Measurements from ENCODE around the gene TRAPPC3L. TPM values are rescaled to one million over a fixed set of nuclear protein-coding genes. Genes with fewer than 3 reads are reported as not detected.

Gene TRAPPC3L
- total and polyA plus RNA-seq, 2 of the 8 experiments (the other 6 are each of a cell fraction or from before 2014, with no cell fraction given): not detected

DNA sequence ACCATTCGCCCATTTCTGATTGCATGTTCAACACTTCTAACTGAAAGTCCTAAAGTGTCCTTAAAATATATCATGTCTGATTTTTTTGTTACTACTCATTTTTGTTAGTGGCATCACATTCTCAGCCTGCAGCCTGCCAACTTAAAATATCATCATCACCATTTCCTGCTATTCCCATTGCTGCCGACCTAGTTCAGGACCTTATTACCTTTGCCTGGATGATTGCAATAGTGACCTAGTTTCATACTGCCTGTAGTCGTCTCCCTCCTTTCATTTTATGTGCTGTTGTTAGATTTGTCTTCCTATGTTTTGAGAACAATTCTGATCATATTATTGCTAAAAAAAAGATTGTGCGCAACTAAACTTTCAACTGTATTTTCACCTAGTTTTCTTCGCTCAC lies 32.0 kb upstream of the TRAPPC3L start:
- Histone ChIP-seq H3K9ac (replicated peaks in 1 of 4; ENCODE audit: extremely low read depth in 1 of 4, low read depth in 3 of 4, low read length in 3 of 4) (no peak overlapping the region), H3K36me3 (ENCODE audit: control insufficient read depth in 2 of 4, insufficient read depth in 4 of 4, low read length in 3 of 4) (peaks cover 0 to 8% (median 0%) of the 10 kb centered on the region in 4 experiments; a peak in 2 of 8 replicates), H2BK5ac (ENCODE audit: low read depth, low read length) (no peak overlapping the region), H3K18ac (ENCODE audit: extremely low read depth, low read length) (no peak overlapping the region), H3K4ac (replicated peaks; ENCODE audit: insufficient read length, low read depth, low read length) (no peak overlapping the region), H4K8ac (ENCODE audit: extremely low read depth, insufficient read depth, low read length) (no peak overlapping the region), H2BK120ac (replicated peaks; ENCODE audit: low read depth, low read length) (no peak overlapping the region), H2BK15ac (ENCODE audit: low read length) (no peak overlapping the region), H2AFZ (ENCODE audit: low read length) (no peak overlapping the region), H4K91ac (replicated peaks; ENCODE audit: insufficient read length, low read length) (no peak overlapping the region), H3K79me2 (ENCODE audit: control insufficient read depth in 1 of 2, insufficient read depth in 2 of 2, low read length in 2 of 2) (peaks cover 5 to 41% of the 10 kb centered on the region in 2 experiments; a peak in 3 of 4 replicates), H2BK20ac (ENCODE audit: low read length) (no peak overlapping the region), H3K79me1 (ENCODE audit: low read depth, low read length) (peaks cover 2% of the 10 kb centered on the region), H3K27ac (ENCODE audit: low read depth, low read length) (no peak overlapping the region), H4K5ac (ENCODE audit: insufficient read length, low read depth, low read length) (no peak overlapping the region), H2AK5ac (ENCODE audit: low read depth, low read length) (no peak overlapping the region), H2BK12ac (ENCODE audit: low read depth, low read length) (no peak overlapping the region), H3K14ac (ENCODE audit: insufficient read length) (no peak overlapping the region), H4K20me1 (replicated peaks in 1 of 2; ENCODE audit: control insufficient read depth in 1 of 2, insufficient read depth in 2 of 2, low read length in 2 of 2) (peaks cover 0 to 4% of the 10 kb centered on the region in 2 experiments), H3K23me2 (ENCODE audit: low read depth, low read length) (no peaks in the 10 kb centered on the region), H3K4me2 (ENCODE audit: insufficient read depth in 1 of 2, low read depth in 2 of 2, low read length in 2 of 2) (no peak overlapping the region), H3K4me1 (replicated peaks in 1 of 4; ENCODE audit: control insufficient read depth in 3 of 4, insufficient read depth in 4 of 4, low read length in 3 of 4) (peaks cover 0 to 3% (median 1%) of the 10 kb centered on the region in 4 experiments; a peak in 3 of 7 replicates), H3K27me3 (replicated peaks in 1 of 4; ENCODE audit: control insufficient read depth in 3 of 4, extremely low read depth in 1 of 4, insufficient read depth in 3 of 4, low read length in 3 of 4) (no peaks in the 10 kb centered on the region), H3K56ac (replicated peaks; ENCODE audit: insufficient read length, low read depth, low read length) (no peak overlapping the region), H3K9me3 (ENCODE audit: insufficient read depth in 2 of 2, low read depth in 1 of 2, low read length in 1 of 2) (no peaks in the 10 kb centered on the region), H3K23ac (ENCODE audit: insufficient read length) (no peak overlapping the region), H3K4me3 (ENCODE audit: extremely low read depth in 1 of 4, insufficient read depth in 2 of 4, low read depth in 3 of 4, low read length in 4 of 4) (no peak overlapping the region)
- TF ChIP-seq EGR1 (IDR thresholded peaks at IDR 0.05; ENCODE audit: borderline replicate concordance, low read depth, low read length) (no peak), KDM1A (IDR thresholded peaks at IDR 0.05; ENCODE audit: borderline replicate concordance, low read length) (no peak), SP4 (IDR thresholded peaks at IDR 0.05; ENCODE audit: low read length) (no peak)
- no peak for FAIRE-seq
- no peak for DNase-seq (ENCODE audit: low read depth in 1 of 2, low spot score in 2 of 2)
- CTCF ChIA-PET (ENCODE audit: partially characterized antibody): interaction anchor here (1.2 to 2.7 kb wide), 4 partner anchors 14 to 309 kb away, joined by 3 to 8 read pairs (median 4); no protein-coding TSS in a partner anchor
- WGBS, 2 experiments (ENCODE audit: extremely low coverage in 1 of 2, insufficient coverage in 1 of 2, insufficient read length in 1 of 2, insufficient replicate concordance in 2 of 2, low coverage in 1 of 2, low lambda C conversion rate in 2 of 2, missing lambda C conversion rate in 1 of 2): 90% methylated on average over 5 of the region's 5 CpGs; no CpG with 5 or more reads in 1 of the 2 experiments
- POLR2A ChIA-PET (ENCODE audit: partially characterized antibody): interaction anchor here (1.5 kb wide), 1 partner anchor 38 kb away, joined by 6 read pairs; the partner anchor contains the start of gene RSPH4A

Data from H1 (cell line).